ENCODE data around the gene SLC35G1.

The SLC35G1 gene

GRCh38 chr10:93893646-93894515 is at the start of gene SLC35G1:
Gene SLC35G1 (plus strand): TSS chr10:93893978. CDS start chr10:93894034, 56 bp downstream.
- peak; percentile 17 to 57 for DNase-seq

- DNase-seq, result no peak
Observed at GRCh38 chr10:93844979-93845626, 48.7 kb upstream of the SLC35G1 start.

GRCh38 chr10:93849593-93849992 is 44.2 kb upstream of the SLC35G1 start:
- no peak for DNase-seq

GRCh38 chr10:93850031-93851015 is 43.5 kb upstream of the SLC35G1 start:
- DNase-seq, result no peak

- no peak for DNase-seq
Observed at GRCh38 chr10:93851169-93851568, 42.6 kb upstream of the SLC35G1 start.

GRCh38 chr10:93852476-93853095 is 41.2 kb upstream of the SLC35G1 start:
- no peak for DNase-seq

GRCh38 chr10:93854975-93855374 is 38.8 kb upstream of the SLC35G1 start:
- DNase-seq, result no peak

GRCh38 chr10:93856349-93857145 is 37.2 kb upstream of the SLC35G1 start:
- no peak for DNase-seq

GRCh38 chr10:93859049-93859655 is 34.6 kb upstream of the SLC35G1 start:
- DNase-seq, result no peak

GRCh38 chr10:93861825-93862224 is 32.0 kb upstream of the SLC35G1 start:
- no peak for DNase-seq

- no peak for DNase-seq
Observed at GRCh38 chr10:93865794-93866425, 27.9 kb upstream of the SLC35G1 start.

- DNase-seq, result no peak
Observed at GRCh38 chr10:93867525-93867924, 26.3 kb upstream of the SLC35G1 start.

- no peak for DNase-seq
Observed at GRCh38 chr10:93871671-93872204, 22.0 kb upstream of the SLC35G1 start.

GRCh38 chr10:93872375-93873158 is 21.2 kb upstream of the SLC35G1 start:
- DNase-seq, result no peak

GRCh38 chr10:93873420-93874115 is 20.2 kb upstream of the SLC35G1 start:
- no peak for DNase-seq

- no peak for DNase-seq
Observed at GRCh38 chr10:93874309-93875031, 19.3 kb upstream of the SLC35G1 start.

- DNase-seq, result no peak
Observed at GRCh38 chr10:93875032-93875358, 18.8 kb upstream of the SLC35G1 start.

- no peak for DNase-seq
Observed at GRCh38 chr10:93876381-93876780, 17.4 kb upstream of the SLC35G1 start.

Data from hippocampal formation (tissue), 2 donors.